ENCODE results near the gene RGS11.
"Not testable (repeated sequence)": the region's sequence is repeated elsewhere in the genome, so short reads cannot be mapped to it uniquely, and the experiment has no call there.

The RGS11 gene

DNA sequence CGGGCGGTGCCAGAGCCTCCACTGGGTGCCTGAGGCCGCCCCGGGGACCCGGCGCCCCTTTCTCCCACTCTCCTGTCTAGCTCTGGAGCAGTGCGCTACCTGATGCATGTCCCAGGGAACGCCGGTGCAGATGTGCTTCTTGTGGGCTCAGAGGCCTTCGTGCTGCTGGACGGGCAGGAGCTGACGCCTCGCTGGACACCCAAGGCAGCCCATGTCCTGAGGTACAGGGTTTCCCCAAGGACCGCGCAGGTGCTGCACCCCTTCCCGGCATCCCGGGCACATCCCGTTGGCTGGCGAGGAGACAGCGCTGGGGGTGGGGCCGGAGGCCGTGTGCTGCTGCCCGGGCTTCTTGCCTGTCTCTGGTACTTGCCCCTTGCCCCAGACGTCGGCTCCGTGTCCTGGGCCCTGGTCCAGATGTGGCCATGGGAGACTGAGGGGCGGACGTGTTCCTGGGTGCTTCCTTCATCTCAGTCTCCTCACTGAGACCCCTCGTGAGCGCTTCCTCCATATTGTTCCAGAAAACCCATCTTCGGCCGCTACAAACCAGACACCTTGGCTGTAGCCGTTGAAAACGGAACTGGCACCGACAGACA lies 12.5 kb downstream of the RGS11 start:
- DNase-seq (ENCODE audit: low read depth in 2 of 2): no peak

DNA sequence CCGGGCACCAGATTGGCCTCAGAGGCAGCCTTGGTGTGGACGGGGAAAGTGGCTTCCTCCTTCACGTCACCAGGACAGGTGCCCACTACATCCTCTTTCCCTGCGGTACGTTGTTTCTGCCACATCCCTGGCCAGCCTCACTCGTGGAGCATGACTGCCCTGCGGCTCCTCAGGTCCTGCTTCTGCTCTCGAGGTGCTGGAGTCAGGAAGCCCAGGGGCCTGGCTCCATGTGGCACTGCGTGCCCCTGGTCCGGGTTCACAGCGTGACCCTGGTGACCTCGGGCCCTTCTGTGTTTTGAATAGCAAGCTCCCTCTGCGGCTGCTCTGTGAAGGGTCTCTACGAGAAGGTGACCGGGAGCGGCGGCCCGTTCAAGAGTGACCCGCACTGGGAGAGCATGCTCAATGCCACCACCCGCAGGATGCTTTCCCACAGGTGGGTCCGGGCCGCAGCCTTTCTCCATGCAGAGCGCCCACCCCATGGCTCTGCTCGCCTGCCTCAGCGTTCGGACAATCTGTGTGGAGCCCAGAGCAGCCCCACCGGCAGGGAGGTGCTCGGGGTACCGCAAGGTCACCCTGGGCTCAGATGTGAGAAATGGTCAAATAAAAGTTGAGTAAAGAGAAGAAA lies 13.5 kb downstream of the RGS11 start:
- no peak for DNase-seq (ENCODE audit: low read depth in 2 of 2)

DNA sequence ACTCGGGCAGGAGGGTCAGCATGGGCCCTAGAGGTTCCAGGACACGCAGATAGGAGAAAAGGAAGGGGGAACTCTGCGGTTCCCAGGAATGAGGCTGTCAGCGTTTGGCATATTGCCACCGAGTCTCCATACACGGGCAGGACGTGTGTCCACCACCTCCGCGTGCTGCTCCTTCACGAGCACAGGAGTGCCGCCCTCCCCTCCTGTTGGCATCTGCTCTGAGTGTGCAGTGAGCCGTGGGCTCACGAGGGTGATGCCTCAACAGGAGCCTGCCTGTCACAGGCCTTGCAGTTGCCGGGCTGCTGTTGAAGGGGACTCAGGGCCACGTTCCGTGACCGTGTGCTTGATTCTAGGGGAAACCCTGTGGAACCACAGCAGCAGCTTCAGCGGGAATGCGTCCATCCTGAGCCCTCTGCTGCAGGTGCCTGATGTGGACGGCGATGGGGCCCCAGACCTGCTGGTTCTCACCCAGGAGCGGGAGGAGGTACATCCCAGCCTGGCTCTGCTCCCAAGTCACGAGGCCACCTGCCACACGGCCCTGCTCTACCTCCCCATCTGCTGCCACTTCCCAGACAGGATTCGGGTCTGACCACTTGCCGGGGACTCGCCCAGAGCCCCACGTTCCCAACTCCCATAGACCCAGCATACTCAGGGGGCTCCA lies 14.6 kb downstream of the RGS11 start:
- DNase-seq (ENCODE audit: low read depth in 2 of 2): no peak

DNA sequence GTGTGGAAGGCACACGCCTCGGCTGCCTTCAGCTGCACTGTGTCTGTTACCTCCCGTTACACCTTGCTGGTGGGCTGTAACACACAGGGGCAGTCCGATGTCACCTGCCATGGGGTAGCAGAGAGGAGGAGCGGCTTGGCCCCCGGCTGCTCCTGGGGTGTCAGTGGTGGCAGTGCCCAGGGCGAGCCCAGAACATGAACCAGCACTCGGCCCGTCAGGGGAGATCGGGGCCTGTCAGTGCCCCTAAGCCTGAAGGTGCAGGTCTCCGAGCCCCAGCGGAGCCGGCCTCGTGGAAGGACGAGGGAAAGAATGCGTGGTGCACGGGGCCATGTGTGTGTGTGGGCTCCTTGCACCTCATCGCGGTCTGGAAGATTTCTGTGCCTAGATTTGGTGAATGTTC lies 15.4 kb downstream of the RGS11 start:
- DNase-seq (ENCODE audit: low read depth in 2 of 2): no peak

DNA sequence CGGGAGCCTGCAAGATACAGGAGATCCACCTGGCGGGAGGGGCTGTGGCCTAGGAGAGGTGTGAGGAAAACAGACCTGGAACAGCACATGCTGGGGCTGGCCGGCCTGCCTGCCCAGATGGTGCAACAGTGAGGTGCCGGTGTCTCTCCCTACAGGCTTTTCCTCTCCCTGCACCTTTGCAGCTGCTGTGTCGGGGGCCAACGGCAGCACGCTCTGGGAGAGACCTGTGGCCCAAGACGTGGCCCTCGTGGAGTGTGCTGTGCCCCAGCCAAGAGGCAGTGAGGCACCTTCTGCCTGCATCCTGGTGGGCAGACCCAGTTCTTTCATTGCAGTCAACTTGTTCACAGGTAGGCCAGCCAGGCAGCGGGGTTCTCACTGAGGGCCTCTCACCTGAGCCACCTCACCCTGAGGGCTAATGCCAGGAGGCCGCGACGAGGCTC lies 15.9 kb downstream of the RGS11 start:
- no peak for DNase-seq (ENCODE audit: low read depth in 2 of 2)

DNA sequence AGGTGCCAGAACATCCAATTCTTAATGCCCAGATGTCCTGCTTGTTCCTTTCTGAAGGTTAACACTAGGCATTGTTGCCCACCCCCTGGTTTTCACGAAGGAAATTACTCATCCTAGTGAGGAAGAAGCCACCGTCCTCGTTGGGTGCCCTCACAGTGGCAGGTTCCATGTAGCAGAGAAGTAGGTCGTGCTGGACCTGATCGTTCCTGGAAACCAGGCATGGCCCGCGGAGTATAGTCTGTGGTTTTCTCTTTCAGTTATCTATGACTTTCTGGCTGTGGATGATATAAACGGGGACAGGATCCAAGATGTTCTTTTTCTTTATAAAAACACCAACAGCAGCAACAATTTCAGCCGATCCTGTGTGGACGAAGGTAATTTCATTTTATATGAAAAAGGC lies 16.5 kb downstream of the RGS11 start:
- DNase-seq (ENCODE audit: low read depth in 2 of 2): no peak

DNA sequence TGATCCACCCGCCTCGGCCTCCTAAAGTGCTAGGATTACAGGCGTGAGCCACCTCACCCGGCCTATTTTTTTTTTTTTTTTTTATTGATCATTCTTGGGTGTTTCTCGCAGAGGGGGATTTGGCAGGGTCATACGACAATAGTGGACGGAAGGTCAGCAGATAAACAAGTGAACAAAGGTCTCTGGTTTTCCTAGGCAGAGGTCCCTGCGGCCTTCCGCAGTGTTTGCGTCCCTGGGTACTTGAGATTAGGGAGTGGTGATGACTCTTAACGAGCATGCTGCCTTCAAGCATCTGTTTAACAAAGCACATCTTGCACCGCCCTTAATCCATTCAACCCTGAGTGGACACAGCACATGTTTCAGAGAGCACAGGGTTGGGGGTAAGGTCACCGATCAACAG lies 17.7 kb downstream of the RGS11 start:
- not testable (repeated sequence) for DNase-seq (ENCODE audit: low read depth in 2 of 2)

DNA sequence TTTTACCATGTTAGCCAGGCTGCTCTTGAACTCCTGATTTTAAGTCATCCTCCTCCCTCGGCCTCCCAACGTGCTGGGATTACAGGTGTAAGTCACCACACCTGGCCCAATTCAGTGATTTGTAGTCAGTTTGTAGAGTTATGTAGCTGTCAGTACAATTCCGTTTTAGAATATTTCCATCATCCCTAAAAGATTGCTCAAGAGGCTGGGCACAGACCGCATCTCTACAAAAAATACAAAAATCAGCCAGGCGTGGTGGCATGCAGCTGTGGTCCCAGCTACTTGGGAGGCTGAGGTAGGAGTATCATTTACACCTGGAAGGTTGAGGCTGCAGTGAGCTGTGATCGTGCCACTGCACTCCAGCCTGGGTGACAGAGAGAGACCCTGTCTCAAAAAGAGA lies 20.6 kb downstream of the RGS11 start:
- no peak for DNase-seq (ENCODE audit: low read depth in 2 of 2)

DNA sequence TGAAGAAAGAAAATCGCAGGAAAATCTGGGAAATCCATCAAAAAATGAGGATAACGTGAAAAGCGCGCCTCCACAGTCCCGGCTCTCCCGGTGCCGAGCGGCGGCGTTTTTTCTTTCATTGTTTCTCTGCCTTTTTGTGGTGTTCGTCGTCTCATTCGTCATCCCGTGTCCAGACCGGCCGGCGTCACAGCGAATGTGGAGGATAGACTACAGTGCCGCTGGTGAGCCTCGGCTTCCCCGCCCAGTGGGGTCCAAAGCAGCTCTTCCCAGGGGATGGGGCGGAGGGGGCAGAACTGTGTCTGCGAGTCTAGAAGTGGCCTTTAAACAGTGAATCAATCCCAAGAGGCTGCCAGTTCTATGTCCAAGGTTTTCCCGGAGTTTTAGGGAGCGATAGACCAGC lies 21.3 kb downstream of the RGS11 start:
- DNase-seq (ENCODE audit: low read depth in 2 of 2): no peak

DNA sequence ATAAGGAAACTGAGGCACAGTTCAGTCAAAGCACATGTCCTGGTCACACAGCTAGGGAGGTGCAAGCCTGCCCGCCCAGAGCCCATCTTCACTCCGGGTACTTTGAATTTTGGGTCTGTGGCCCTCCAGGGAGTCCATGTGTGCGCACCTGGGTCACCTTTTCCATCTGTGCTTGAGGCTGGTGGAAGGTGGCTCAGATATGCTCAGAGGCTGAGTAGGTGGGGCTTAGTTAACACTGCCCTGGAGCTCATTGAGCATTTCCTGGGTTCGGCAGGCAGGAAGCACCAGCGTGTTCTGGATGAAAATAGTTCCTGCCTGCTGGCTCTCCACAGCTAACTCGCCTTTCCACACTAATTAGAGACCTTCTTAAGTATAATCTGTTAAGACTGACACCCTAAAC lies 21.9 kb downstream of the RGS11 start:
- DNase-seq (ENCODE audit: low read depth in 2 of 2): no peak

DNA sequence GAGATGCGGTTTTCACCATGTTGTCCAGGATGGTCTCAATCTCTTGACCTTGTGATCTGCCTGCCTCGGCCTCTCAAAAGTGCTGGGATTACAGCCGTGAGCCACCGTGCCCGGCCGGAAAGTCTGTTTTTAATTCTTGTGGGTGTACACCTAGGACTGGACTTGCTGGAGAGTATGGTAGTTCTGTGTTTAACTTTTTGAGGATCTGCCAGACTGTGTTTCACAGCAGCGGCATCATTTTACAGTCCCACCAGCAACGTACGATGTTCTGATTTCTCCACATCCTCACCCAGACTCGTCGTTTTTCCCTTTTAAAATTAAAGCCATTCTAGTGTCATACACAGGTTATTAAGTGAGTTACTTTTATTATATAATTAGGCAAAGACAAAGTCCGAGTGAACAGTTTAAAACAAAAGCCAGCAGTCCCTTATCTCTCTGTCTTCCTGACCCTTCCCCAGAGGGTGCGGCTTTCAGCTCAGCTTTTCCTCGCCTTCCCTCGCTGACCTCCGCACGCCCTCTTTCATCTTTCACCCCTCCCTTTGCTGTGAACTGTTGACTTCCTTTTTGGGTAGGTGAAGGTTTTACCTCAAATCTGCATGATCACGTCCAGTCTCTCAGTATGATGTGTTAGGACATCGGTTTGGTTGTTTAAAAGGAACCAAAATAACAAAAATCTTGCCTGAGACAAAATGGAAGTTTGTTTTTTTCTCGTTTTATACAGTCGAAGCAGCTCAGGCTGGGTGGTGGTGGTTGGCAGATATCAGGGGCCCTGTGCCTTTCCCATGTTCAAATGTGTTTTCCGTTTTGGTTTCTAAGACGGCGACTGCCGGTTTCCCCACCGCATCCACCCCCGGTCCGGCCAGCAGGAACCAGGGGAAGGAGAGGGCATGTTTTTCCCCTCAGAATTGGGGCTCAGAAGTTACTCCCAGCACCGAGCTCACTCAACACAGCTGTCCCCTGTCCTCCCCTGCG lies 23.1 kb downstream of the RGS11 start:
- no peak for DNase-seq (ENCODE audit: low read depth in 2 of 2)

DNA sequence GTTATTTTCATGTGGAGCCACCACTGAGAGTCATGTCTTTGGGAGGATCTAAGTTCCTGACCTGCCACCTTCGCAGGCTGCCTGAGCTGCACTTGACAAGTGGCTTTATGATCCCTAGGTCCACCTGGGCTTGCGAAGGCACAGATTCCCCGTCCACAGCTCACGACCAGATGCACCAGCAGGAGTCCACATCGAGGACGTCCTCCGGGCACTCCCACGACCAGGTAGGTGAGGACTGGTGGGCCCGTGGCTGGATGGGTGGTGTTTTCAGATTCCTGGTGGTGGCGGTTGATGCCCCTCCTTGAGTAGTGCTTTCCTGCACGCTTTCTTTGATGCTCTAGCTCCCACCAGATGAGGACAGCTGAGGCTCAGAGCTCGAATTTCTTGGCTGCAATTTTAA lies 26.3 kb downstream of the RGS11 start:
- DNase-seq (ENCODE audit: low read depth in 2 of 2): no peak

DNA sequence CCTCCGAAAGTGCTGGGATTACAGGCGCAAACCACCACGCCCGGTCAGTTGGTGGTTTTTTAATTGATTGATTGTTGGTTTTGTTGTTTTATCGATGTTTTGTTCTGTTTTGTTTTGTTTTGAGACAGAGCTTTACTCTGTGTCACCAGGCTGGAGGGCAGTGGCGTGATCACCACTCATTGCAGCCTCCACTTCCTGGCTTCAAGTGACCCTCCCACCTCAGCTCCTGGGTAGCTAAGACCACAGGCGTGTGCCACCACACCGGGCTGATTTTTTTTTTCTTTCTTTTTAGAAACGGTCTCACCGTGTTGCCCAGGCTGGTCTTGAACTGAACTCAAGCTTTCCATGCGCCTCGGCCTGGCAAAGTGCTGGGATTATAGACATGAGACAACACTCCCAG lies 28.7 kb downstream of the RGS11 start:
- no peak for DNase-seq (ENCODE audit: low read depth in 2 of 2)

DNA sequence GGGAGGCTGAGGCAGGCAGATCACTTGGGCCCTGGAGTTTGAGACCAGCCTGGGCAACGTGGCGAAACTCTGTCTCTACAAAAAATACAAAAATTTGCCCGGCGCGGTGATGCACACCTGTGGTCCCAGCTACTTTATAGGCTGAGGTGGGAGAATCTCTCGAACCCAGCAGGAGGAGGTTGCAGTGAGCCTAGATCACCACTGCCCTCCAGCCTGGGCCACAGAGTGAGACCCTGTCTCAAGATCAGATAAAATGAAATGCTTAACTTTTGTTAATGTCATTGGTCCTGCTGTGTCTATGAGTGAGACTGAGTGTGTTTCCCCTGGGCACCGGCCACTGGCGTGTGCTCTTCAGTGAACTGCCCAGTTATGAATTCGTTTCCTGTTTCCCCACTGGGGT lies 30.6 kb downstream of the RGS11 start:
- no peak for DNase-seq (ENCODE audit: low read depth in 2 of 2)

DNA sequence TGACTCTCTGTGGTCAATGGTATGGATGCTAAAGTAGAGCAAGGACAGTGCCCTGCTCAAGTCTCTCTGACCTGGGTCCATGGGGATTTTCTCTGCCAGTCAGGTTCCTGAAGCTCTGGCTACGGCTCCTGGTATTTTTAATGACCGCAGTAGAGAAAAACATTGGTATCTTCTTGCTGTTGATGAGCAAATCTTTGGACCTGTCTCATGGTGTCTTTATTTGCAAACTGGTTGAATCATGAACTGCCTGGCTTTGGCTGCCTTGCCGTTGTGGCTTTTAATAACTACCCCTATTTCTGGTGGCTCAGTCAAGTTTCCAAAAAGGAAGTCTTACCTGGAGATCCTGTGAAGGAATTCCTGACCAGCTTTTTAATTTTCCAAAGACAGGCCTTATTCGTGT lies 32.4 kb downstream of the RGS11 start:
- no peak for DNase-seq (ENCODE audit: low read depth in 2 of 2)

DNA sequence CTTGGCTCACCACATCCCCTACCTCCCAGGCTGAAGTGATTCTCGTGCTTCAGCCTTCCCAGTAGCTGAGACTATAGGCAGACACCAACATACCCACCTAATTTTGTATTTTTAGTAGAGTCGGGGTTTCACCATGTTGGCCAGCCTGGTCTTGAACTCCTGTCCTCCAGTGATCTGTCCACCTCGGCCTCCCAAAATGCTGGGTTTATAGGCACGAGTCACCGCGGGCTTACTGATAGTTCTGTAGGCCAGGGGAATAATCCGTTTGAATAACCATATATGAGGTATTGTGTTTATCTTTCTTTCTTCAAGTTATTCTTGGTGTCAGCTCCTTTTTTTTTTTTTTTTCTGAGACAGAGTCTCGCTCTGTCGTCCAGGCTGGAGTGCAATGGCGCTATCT lies 33.5 kb downstream of the RGS11 start:
- no peak for DNase-seq (ENCODE audit: low read depth in 2 of 2)

DNA sequence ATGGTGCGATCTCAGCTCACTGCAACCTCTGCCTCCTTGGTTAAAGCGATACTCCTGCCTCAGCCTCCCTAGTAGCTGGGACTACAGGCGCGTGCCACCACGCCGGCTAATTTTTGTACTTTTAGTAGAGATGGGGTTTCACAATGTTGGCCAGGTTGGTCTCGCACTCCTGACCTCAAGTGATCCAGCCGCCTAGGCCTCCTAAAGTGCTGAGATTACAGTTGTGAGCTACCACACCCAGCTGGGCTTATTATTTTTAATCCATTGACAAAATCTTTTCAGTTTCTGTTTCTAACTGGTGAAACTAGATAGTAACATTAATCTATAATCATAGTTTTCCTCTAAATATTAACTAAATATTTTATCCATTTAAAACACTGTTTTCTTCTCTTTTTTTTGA lies 35.2 kb downstream of the RGS11 start:
- no peak for DNase-seq (ENCODE audit: low read depth in 2 of 2)

DNA sequence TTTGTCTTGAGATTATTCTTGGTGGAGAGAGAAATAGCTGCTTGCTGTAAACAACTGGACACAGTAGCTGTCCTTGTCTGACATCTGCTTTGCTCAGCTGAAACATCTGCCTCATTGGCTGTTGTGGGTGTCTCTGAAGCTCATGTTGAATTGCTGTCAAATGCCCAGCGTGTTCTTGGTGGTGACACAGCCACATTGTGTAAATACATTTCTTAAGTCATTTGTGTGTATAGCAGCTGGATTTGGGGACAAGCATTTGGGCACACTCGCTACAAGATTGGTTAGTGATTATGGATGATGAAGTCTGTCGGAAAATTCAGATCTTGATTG lies 35.8 kb downstream of the RGS11 start:
- DNase-seq (ENCODE audit: low read depth in 2 of 2): no peak

DNA sequence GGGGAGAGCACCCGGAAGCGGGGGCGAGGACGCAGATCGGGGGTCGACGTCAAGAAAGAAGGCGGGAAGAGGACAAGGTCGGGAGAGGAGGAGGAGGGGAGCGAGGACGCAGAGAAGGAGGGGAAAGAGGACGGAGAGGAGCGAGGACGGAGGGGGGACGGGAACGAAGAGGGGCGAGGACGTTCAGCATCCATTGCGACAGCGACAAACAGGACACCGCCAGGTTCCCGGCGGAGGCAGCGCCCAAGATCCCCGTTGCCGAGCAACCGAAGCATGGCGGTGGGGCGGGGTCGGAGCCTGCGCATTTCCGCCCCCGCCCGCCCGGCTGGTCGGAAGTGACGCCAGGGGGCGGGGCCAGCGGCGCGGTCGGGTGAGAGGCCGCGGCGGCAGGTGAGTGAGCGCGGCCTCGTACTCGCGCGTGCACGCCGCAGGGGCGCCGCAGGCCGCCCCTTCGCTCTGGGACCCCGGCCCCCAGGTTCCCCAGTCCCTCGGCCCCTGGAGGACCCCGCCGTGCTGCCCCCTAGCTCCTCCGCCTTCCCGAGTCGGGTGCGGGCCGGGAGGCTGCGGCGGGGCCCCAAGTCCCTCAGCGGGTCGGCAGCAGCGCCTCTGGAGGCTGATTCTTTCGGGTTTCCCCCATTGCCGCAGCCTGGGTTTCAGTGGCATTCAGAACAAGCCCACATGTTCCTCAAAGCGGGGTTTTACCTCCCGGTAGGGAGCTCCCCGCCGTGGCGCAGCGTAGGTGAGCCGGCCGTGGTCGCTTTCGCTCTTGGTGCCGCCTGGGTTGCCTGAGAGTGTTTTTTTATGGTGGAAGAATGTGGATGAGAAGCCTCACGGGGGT lies 41.1 kb downstream of the RGS11 start, which contains the start of gene FAM234A:
FAM234A (plus strand) TSS at position 354 of the 838 bp plus-strand sequence. CDS start 19,593 bp downstream, outside the sequence.
- DNase-seq (ENCODE audit: low read depth in 2 of 2): peak; percentile 91 to 92

DNA sequence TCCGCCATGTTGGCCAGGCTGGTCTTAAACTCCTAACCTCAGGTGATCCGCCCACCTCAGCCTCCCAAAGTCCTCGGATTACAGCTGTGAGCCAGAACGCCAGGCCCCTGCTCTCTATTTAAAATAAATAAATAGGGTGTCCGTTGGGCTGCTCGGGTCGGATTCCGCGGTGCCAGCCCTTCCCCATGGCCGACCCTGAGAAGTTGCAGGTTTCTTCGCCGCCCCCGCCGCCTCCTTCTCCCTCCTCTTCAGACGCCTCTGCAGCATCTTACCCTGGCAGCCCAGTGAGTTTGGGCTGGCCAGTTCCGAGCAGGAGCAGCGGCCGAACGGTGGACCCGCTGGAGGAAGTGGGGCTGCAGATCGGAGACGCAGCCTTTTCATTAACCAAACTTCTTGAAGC lies 44.8 kb downstream of the RGS11 start:
- no peak for DNase-seq (ENCODE audit: low read depth in 2 of 2)

DNA sequence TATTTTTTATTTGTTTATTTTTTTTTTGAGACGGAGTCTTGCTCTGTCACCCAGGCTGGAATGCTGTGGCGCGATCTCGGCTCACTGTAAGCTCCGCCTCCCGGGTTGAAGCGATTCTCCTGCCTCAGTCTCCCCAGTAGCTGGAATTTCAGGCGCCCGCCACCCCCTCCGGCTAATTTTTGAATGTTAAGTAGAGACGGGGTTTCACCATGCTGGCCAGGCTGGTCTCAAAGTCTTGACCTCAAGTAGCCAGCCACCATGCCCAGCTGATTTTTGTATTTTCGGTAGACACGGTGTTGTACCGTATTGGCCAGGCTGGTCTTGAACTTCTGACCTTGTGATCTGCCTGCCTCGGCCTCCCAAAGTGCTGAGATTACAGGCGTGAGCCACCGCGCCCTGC lies 45.4 kb downstream of the RGS11 start:
- not testable (repeated sequence) for DNase-seq (ENCODE audit: low read depth in 2 of 2)

Measured in stimulated activated CD4-positive, alpha-beta T cell treated with anti-CD3 and anti-CD28 coated beads, Interleukin-1b, Interleukin-23, amount 100 ng/mL, for 1 hour (primary cell).